Middle frontal gyrus (tissue), 1 donor: Measurements from ENCODE around the gene LSM14A.
"Not testable (repeated sequence)": the region's sequence is repeated elsewhere in the genome, so short reads cannot be mapped to it uniquely, and the experiment has no call there.

Experiments used
- DNase-seq: peaks from one replicate; pipeline ENCODE4 v3.0.0-alpha.2; 2015; ENCODE audit warnings: low spot score; ENCODE audit errors: extremely low spot score

Gene LSM14A

DNA sequence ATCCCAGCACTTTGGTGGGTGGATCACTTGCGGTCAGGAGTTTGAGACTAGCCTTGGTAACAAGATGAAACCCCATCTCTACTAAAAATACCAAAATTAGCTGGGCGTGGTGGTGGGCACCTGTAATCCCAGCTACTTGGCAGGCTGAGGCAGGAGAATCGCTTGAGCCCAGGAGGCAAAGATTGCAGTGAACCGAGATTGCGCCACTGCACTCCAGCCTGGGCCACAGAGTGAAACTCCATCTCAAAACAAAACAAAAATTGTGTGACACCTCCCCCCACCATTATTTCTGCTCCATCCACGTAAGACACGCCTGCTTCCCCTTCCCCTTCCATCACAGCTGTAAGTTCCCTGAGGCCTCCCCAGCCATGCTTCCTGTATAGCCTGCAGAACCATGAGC is 13.3 kb upstream of the LSM14A start:
- not testable (repeated sequence) for DNase-seq

DNA sequence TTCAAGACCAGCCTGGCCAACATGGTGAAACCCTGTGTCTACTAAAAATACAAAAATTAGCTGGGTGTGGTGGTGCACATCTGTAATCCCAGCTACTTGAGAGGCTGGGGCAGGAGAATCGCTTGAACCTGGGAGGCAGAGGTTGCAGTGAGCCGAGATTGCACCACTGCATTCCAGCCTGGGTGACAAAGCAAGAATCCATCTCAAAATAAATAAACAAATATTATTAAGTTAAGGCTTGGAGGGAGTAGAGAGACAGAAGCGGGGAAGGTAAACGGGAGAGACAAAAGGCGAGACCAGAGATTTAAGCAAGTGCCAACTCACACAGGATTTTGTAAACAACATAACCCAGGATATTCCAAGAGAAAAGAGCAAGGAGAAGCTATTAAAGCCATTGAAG is 12.8 kb upstream of the LSM14A start:
- not testable (repeated sequence) for DNase-seq

DNA sequence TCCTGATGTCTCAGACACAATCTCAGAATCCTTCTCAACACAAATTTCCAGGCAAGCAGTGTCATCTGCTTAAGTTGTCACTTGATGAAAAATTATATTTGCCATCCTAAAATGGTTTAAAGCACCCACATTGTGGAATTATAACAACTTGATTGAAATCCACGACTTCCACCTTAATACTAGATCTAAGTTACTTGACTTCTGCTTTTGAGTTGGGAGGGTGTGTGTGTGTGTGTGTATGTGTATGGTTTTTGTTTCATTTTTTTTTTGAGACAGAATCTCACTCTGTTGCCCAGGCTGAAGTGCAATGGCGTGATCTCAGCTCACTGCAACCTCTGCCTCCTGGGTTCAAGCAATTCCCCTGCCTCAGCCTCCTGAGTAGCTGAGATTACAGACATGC is 10.4 kb upstream of the LSM14A start:
- not testable (repeated sequence) for DNase-seq

DNA sequence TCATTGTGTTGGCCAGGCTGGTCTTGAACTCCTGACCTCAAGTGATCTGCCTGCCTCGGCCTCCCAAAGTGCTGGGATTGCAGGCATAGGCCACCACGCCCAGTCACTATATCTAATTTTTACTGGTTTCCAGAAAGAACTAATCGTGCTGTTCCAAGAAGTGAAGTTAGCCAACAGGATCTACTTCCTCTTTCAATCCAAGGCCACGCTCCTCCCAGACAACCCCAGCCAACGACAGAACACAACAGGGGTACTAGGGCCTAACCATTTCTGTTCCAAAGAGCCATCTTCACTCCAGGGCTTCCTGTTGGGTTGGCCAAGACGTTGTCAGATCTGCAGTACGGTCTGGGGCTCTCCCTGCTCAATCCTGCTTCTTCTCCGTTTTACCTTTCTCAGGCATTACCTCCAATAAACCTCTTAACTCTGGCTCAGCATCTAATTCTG is 7.0 kb upstream of the LSM14A start:
- DNase-seq: no peak

DNA sequence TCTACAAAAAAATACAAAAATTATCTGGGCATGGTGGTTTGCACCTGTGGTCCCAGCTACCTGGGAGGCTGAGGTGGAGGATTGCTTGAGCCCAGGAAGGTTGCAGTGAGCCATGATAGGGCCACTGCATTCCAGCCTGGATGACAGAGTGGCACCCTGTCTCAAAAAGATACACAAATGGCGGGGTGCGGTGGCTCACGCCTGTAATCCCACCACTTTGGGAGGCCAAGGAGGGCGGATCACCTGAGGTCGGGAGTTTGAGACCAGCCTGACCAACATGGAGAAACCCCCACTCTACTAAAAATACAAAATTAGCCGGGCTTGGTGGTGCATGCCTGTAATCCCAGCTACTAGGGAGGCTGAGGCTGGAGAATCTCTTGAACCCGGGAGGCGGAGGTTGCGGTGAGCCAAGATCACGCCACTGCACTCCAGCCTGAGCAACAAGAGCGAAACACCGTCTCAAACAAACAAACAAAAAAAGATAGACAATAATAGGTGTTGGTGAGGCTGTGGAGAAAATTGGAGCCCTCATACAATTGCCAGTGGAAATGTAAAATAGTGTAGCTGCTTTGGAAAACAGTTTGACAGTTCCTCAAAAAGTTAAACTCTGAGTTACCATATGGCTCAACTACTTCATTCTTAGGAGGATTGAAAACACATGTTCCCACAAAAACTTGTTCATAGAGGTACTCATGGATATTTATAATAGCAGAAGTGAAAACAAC is 2.7 kb upstream of the LSM14A start:
- not testable (repeated sequence) for DNase-seq

DNA sequence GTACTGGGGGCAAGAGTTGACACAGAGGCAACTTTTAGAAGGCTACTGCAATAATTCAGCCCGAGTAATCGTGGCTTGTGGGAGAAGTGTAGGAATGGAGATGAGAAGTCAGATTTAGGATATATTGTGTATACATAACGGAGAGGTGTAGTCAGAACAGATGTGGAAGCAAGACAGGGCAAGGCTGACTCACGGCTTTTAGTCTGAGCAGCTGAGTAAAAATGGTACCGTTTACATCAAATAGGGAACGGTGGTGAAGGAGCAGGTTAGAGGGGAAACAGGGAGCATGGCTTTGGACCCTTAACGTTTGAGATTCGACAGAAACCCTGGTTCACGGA is 796 bp upstream of the LSM14A start:
- DNase-seq: no peak

DNA sequence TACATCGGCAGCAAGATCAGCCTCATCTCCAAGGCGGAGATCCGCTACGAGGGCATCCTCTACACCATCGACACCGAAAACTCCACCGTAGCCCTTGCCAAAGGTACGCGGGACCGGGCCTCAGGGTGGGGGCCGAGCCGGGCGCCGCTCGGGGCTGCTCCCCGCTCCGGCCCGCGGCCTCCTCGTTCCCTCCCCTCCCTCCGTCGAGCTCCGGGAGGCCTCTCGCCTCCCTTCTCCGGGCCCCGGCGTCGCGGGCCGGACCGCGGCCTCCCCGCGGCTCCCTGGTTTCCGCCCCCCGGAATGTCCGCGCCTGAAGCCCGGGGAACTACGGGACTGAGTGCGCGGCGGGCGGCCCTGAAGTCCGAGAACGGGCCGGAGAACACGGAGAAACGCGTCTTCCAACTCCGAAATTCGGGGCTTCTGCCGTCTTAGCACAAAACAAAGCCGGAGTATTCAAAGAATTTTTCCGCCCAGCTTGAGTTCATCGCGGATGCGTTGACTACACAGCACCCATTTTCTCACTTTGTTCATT is 423 bp downstream of the LSM14A start:
- DNase-seq: peak; percentile 5

DNA sequence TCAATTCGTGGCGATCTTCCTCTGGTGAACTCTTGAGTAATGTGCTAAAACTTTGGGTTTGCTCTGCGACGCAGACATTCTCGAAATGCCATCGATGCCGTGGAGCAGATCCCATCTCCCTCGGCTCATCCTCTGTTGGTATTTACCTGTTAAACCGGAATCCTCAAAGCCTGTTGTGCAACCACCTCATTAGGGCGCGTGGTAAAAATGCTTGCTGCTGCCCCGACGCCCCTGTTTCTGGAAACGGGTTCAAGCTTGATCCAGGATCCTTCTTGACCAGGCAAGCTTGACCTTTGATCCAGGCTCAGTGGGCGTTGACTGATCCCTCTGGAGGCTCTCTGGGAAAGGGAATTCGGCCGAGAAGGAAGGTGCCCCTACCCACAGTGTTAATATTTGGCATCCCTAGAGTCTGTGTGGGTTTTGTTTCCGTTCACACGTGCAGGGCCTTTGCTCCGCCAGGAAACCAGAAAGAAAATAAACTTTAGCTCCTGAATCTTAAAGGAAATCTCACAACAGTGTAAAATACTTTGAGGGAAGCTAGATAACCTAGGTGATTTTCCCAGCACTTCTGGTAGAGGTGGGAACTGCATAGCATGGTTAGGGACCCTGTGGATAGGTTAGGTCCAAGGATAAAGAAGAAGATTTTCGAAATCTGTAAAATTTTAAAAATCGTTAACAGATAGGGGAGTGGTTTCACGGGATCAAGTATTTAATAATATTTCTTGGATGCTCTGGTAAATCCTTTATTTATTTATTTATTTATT is 1.1 kb downstream of the LSM14A start:
- DNase-seq: no peak

DNA sequence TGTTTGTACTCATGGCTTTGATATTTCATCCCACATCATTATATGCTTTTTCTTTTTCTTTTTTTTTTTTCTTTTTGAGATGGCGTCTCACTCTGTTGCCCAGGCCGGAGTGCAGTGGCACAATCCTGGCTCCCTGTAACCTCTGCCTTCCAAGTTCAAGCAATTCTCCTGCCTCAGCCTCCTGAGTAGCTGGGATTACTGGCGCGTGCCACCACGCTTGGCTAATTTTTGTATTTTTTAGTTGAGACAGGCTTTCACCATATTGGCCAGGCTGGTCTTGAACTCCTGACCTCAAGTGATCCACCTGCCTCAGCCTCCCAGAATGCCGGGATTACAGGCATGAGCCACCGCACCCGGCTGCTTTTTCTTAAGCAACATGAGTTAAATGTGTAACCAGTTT is 2.9 kb downstream of the LSM14A start:
- DNase-seq: not testable (repeated sequence)

DNA sequence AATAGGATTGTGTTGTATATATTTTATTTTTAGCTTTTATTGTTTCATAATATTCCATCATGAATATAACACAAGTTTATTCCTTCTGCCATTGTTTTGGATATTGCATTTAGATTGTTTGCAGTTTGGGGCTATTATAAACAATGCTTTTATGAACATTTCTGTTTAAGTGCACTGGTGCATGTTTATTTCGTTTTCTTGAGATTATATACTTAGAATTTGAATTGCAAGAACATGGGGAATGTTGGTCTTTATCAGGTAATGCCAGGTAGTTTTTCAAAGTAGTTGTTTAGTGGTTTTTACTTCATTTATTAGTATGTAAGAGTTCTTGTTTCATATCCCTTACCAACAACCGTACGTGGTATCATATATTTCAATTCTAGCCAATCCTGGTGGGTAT is 4.3 kb downstream of the LSM14A start:
- DNase-seq: no peak

DNA sequence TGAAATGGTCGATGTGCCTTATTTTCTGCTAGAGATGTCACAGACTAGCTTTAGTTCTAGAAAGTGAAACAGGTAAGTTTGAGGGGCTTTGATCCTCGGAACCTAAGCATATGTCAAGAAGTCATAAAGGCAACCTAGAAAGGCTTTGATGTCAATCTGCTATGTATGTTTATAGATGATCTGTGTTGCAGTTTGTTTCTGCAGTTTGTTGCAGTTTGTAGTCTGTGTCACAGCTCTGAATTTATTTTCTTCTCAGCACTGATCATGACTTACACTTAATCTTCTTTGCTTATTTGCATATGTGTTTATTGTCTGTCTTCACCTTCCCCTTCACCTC is 5.9 kb downstream of the LSM14A start:
- DNase-seq: no peak

DNA sequence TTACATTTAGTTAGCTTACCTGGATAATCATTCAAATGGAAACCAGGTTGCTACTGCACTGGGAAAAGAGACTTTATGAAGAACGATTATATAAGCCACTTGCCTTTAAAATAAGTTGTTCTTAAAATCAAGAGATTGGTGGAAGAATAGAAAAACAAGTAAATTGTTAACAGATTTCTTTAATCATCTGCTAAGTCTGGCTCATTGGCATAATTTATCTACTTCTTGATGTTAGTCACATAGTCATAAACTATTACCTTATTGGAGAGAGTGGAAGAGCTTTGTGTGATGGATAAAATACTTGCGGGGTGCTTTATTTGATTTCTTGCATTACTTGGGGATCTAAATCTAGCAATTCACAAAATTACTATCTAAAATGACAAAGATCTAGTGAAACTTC is 6.8 kb downstream of the LSM14A start:
- no peak for DNase-seq

DNA sequence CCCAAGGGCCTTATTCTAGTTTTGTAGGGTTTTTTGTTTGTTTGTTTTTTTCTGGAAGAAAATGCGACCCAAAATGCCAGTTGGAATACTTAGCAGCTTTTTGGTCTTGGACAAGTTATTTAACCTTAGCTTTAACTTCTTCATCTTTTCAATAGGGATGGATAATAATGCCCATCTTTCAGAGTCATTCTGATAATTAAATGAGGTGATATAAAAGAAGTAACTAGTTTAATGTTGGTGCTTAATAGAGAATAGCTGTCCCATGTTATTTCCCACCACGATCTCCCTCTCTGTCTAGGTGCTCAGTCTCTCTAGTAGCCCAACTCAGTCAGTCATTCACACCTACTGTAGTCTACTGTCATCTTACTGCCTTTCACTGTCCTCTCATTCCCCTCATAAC is 8.0 kb downstream of the LSM14A start:
- no peak for DNase-seq

DNA sequence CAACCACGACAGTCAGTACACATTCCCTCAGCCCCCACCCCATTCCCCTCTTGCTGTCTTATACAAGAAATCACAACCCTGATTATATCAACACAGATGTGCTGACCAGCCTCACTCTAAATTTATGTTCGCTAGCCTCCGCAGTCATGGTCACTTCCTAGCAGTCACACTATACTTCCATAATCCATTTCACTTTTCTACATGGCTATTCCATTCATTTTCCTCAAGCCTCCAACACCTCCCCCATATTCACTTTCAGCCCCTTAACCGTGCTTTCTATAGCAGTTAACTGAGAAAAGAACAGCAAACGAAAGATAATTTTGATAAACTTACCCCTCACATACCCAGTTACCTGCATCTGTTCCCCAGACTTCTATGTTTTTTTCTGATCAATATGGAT is 8.4 kb downstream of the LSM14A start:
- DNase-seq: no peak

DNA sequence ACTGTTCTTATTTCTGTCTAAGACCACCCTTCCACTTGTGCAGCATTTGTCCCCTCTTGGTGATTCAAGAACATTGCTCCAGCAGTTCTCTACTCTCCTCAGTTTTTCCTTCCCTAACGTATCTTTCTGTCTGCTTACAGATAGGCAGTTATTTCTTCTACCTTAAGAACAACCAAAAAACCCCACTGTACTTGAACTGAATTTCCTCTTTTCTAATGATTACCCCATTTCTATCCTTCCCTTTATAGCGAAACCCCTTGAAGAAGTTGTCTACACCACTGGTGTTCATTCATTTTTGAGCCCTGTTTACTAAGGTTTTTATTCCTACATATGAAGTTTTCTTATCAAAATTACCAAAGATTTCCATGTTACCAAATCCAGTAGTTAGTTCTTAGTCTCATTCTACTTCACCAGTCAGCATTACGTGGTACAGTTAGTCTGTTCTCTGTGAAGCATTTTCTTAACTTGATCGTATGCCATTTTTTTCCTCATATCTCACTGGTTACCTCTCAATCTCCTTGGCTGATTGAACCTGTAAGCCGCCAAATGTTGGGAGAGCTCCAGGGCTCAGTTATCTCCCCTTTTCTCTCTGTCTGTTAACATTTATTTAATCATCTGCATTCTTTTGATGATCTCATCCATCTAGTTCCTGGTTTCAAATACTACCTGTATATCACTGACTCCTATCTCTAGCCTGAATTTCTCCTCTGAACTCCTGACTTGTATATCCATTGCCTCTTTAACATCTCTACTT is 9.0 kb downstream of the LSM14A start:
- no peak for DNase-seq

DNA sequence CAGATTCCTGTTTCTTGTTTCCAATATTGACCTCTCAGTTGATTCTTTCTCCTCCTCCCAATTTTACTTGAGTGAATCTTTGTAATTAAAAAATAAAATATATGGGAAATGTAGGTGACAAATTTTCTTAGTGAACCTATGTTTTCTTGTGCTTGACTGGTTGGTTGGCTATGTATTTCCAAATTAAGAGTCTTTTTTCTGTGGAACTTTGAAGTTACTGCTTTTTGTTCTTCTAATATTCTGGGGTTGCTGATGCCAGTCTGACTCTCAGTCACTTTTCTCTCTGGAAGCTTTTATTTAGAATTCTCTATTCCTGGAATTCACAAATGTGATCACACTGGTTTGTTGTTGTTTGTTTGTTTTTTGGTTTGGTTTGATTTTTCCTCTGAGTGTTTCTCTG is 9.8 kb downstream of the LSM14A start:
- no peak for DNase-seq

DNA sequence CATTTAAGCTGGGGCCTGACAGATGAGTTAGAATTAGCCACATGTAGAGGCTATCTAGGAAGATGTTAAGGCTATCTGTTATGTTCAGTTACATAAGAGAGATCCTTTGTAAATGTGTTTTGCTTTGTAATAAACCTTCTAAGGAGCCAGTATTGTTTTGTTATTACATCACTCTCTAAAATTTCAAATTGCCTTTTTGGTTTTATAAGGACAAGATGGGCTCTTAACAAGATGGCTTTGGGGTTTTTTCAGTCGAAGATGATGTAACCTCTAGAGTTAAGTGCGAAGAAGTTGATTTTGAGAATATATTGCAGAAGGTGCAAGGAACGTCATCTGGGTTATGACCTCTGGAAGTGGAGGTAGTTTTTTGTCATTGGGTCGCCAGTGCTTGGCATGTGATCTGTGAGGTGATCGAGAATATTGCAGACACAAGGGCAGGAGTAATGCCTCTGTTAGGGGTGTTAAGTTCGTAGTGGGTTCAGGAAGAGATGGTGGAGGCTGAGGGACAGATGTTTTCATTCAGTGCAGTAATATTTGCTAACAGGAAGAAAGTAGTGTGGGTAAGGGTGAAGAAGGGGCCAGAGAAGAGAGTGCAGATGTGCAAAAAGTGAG is 12.7 kb downstream of the LSM14A start:
- no peak for DNase-seq

DNA sequence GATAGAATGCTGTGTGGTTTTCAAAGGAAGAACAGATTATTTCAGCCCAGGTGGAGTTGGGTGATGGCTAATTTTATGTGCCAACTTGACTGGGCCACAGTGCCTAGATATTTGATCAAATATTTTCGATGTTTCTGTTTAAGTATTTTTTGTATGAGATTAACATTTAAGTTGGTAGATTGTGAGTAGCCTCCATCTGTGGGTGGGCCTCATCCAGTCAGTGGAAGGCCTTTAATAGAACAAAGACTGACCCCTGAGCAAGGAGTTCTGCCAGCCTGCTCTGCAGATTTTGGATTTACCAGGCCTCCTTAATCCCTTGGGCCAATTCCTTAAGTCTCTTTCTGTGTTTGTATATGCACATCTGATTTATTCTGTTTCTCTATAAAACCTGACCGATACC is 13.9 kb downstream of the LSM14A start:
- no peak for DNase-seq

DNA sequence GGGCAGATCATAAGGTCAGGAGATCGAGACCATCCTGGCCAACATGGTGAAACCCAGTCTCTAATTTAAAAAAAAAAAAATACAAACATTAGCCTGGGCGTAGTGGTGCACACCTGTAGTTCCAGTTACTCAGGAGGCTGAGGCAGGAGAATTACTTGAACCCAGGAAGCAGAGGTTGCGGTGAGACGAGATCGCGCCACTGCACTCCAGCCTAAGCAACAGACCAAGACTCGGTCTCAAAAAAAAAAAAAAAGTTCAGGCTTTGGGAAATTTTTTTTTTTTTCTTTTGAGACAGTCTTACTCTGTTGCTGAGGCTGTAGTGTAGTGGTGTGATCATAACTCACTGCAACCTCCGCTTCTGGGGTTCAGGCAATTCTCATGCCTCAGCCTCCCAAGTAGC is 14.7 kb downstream of the LSM14A start:
- no peak for DNase-seq

DNA sequence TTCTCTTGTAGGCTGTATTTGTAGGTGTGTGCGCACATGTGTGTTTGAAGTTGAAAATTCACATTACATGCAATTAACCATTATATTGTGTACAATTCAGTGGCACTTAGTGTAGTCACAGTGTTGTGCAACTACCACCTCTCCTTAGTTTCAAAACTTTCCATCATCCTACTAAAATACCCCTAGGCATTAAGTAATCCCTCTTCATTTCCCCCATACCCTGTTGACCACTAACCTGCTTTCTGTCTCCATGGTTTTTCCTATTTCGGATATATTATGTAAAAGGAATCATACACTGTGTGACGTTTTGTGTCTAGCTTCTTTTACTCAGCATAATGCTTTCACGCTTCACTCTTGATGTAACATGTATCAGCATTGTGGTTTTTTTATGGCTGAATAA is 16.1 kb downstream of the LSM14A start:
- no peak for DNase-seq

DNA sequence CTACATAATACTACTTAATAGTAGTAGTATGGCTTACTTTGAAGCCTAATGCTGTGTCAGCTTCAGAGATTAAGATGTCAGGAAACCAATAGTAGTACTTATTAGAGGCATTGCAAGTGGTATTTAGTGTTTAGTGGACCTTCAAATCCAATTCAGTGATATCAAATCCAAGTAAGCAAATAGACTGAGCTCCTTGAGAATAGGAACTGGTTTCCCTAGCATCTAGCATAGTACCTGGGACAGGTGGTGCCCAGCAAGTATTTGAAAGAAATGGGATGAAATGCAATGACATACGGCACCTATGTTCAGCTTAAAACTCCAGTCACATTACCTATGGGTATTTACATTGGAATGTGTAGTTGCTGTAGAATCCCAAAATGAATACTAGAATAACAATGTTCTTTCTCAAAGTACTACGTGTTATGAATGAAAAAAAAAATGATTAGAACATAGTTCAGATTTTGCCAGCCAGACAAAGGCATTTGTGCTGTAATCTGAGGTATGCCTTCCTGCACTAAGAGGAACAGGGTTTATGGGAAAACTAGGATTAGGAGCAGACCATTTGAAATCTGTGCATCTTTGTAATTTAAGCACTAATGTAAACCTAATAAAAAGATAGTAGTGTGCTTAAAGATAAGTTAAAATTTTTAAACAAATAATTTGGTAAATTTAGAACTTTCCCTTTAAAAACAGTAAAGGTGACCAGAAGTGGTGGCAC is 17.1 kb downstream of the LSM14A start:
- no peak for DNase-seq
